Measurements from ENCODE around the gene KRT5.

The KRT5 gene

DNA sequence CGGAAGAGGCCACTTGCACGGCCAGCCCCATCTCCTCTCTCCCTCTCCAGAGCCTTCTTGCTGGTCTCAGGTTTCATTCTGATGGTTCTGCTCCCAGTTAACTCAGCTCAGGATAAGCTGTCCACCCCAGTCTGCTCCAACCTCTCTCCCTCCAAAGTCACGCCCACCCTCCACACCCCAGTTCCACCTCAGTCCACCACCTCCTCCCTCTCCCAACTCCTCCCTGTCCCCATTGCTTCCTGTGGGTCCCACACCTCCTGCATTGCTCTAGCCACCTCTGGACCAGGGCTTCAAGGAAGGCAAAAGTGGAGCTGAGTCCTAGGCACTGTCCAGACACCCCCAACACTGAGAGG, 19.6 kb upstream of the KRT5 start:
- TF ChIP-seq, protein P1, sequence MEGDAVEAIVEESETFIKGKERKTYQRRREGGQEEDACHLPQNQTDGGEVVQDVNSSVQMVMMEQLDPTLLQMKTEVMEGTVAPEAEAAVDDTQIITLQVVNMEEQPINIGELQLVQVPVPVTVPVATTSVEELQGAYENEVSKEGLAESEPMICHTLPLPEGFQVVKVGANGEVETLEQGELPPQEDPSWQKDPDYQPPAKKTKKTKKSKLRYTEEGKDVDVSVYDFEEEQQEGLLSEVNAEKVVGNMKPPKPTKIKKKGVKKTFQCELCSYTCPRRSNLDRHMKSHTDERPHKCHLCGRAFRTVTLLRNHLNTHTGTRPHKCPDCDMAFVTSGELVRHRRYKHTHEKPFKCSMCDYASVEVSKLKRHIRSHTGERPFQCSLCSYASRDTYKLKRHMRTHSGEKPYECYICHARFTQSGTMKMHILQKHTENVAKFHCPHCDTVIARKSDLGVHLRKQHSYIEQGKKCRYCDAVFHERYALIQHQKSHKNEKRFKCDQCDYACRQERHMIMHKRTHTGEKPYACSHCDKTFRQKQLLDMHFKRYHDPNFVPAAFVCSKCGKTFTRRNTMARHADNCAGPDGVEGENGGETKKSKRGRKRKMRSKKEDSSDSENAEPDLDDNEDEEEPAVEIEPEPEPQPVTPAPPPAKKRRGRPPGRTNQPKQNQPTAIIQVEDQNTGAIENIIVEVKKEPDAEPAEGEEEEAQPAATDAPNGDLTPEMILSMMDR (IDR thresholded peaks at IDR 0.05; ENCODE audit: control extremely low read depth, extremely low read depth, low read depth, missing control alignments) = no peak
- POLR2A ChIA-PET = no interaction called here
- DNase-seq (ENCODE audit: extremely low spot score) = no peak
- CTCF ChIA-PET = interaction anchor here (2.2 kb wide), 1 partner anchor 10 kb away, joined by 7 read pairs; no protein-coding TSS in a partner anchor

DNA sequence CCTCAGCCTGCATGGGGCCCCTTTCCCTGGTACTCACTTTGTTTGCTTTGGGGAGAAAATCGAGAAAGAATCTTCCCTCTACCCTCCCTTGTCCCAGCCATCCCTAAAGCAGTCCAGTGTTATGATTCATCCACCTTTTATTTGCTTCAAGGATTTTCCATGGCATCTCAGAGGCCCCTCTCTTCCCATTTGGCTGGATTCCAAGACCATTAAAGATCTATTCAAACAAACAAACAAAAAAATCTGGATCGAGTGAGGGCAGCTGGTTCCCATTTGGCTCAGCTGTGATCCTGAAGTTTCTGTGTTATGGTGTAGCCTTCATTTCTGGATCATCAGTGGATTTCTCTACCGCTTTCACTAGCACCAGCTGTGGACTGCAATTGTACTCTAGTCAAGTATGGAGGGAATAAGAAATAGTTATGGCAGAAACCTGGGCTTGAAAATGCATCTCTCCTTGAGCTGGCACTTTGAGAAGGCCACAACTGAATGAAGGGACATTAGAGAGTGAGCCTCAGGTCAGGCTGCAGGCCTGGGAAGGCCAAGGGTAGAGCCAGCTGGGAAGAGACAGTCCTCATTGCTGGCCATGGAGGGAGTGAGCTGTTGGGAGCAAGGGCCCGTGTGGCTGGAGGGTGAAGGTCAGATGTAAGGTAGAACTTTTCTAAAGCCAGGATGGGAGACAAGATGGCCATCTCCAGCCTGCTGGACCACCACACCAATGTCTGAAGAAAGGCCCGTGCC, 19.1 kb upstream of the KRT5 start:
- TF ChIP-seq, protein P1 (IDR thresholded peaks at IDR 0.05; ENCODE audit: control extremely low read depth, extremely low read depth, low read depth, missing control alignments) = no peak
- ChIA-PET POLR2A (no interaction called here), CTCF (interaction anchor here (2.2 kb wide), 1 partner anchor 11 kb away, joined by 7 read pairs; no protein-coding TSS in a partner anchor)
- no peak for DNase-seq (ENCODE audit: extremely low spot score)

DNA sequence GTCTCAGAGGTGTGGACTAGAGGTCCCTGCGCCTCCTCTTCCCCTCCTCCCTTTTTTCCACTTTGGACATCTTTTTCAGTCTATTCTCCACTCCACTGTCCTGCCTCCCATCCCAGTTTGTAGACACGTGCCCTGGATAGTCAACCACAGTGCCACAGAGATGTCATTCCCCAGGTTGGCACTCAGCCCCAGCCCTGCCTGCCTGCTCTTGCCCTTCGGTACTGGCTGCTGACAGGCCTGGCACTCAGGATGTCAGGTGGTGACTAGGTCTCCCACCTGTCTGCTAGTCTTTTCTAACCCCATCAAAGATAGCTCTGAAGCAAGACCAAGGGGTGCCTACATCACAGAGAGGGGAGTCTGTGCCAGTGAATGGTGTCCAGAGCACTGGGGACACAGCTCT, 16.9 kb upstream of the KRT5 start:
- DNase-seq (ENCODE audit: extremely low spot score) = no peak
- CTCF ChIA-PET = interaction anchor here (1.8 kb wide), 1 partner anchor 17 kb away, joined by 4 read pairs; the partner anchor contains the start of gene KRT5

DNA sequence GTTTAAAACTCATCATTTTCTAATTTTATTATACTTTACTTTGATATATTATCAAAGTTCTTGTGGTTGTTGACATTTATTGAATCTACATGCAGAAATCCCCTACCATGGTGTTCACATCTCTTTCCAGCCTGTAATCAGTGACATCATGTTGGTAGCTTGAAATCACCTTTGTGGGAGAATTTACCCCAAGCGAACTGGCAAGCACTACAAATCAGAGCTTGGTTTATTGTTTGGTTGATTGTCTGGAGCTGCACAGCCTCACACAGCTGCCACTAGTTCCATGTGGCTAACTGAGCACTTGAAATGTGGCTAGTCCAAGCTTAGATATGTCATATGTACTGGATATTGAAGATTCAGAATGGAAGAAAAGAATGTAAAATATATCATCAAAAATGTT, 15.4 kb upstream of the KRT5 start:
- TF ChIP-seq, protein P1 (IDR thresholded peaks at IDR 0.05; ENCODE audit: control extremely low read depth, extremely low read depth, low read depth, missing control alignments) = no peak
- POLR2A ChIA-PET = no interaction called here
- CTCF ChIA-PET = interaction anchor here (1.8 kb wide), 1 partner anchor 15 kb away, joined by 4 read pairs; the partner anchor contains the start of gene KRT5
- DNase-seq (ENCODE audit: extremely low spot score) = no peak

More for the DNA sequence above, 16.9 kb upstream of the KRT5 start:
- POLR2A ChIA-PET = no interaction called here
- TF ChIP-seq, protein P1 (IDR thresholded peaks at IDR 0.05; ENCODE audit: control extremely low read depth, extremely low read depth, low read depth, missing control alignments) = no peak

DNA sequence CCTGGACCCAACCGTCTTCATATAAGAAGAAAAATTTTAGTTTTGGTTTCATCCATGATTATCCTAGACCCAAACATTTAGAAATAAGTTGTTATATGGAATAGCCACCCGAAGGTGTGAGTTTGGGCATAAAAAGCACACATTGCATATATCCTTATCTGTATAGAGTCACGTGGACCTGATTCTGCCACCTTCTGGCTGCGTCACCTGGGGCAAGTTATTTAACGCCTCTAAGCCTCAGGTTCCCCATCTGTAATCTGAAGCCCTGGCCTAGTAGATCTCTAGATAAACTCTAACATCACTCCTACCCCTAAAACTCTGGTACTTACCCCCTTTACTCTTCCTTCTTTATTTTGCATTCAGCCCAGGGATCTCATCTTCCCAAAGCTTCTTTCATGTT, 14.3 kb upstream of the KRT5 start:
- TF ChIP-seq, protein P1 (IDR thresholded peaks at IDR 0.05; ENCODE audit: control extremely low read depth, extremely low read depth, low read depth, missing control alignments) = no peak
- POLR2A ChIA-PET = no interaction called here
- CTCF ChIA-PET = interaction anchor here (1.6 kb wide), 1 partner anchor 10 kb away, joined by 3 read pairs; no protein-coding TSS in a partner anchor
- DNase-seq (ENCODE audit: extremely low spot score) = no peak

DNA sequence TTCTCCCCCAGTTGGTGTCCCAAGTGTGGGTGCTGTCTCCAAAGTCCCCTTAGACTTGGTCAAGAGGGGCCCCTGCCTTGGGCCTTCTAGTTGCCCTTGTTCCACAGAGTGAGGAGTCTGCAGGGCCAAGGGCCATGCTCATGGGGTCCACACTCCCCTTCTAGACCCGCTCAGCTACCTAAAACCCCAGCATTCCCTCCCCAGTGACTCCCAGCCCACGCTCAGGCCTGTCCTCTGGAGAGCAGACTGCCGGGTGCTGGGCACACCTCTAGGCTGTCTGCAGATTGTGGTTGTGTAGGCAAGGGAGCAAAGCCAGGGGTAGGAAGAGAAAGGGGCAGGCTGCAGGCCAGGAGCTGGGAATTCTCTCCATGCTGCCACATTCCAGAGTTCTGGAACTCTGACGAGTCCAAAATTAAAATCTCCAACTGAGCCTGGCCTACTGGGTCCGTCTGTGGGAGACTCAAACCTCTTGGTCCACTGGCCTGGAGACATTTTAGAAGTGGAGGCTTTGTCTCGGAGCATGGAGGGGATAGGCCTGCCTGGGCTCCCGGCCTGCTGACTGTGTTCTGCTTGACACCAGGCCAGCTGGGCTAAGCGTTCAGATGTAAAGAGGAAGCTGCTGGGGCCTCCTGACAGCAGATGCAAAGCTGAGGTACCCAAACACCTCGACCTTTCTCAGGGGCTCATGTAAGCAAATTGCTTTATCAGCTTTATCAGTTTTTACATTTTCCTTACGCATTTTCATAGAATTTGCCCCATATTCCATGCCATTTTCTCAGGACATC, 13.7 kb upstream of the KRT5 start:
- POLR2A ChIA-PET = no interaction called here
- TF ChIP-seq, protein P1 (IDR thresholded peaks at IDR 0.05; ENCODE audit: control extremely low read depth, extremely low read depth, low read depth, missing control alignments) = no peak
- no peak for DNase-seq (ENCODE audit: extremely low spot score)
- CTCF ChIA-PET = interaction anchor here (1.6 kb wide), 1 partner anchor 11 kb away, joined by 3 read pairs; no protein-coding TSS in a partner anchor
